H1 (cell line): ENCODE data around the gene CIAO3. TPM values are rescaled to one million over a fixed set of nuclear protein-coding genes. Genes with fewer than 3 reads are reported as not detected.

ENCODE experiments used
- CREB1 ChIP-seq: IDR thresholded peaks from 2 replicates; pipeline ENCODE4 v1.6.1; 2012; ENCODE audit warnings: inconsistent platforms
- EZH2 ChIP-seq: fragments of 200-600 bp; sonication (generic); IDR thresholded peaks from 2 replicates; pipeline ENCODE4 v1.7.1; 2012; ENCODE audit warnings: low read depth, mild to moderate bottlenecking, moderate library complexity, low read length, inconsistent platforms; ENCODE audit not compliant: severe bottlenecking
- polyA plus RNA-seq, 7 experiments: library from polyadenylated mRNA; depleted of rRNA in 3 of 7; stranded (reverse) in 5 of 7; unstranded in 2 of 7; fragments of >200 nt in 5 of 7; fragments of 200-250 nt in 2 of 7; gene quantifications; 1 replicate in 5 of 7; 2 replicates in 1 of 7; 4 replicates in 1 of 7; pipeline versions ENCODE4 v1.2.1 to v1.2.3, GENCODE V29; 2011 to 2013; ENCODE audit warnings: missing spikeins in 2 of 7, mixed read lengths in 2 of 7
- total RNA-seq: library from RNA; stranded (reverse); fragmentation: NEBNext Ultra II Directional; extraction: Animal tissue kit (Norgen Biotek cat#: 25700); gene quantifications from 2 replicates; pipeline ENCODE4 v1.2.1, GENCODE V29; 2021

Gene CIAO3
- total and polyA plus RNA-seq, 2 of the 8 experiments (the other 6 are each of a cell fraction or from before 2014, with no cell fraction given) = 20.0 to 20.4 TPM

DNA sequence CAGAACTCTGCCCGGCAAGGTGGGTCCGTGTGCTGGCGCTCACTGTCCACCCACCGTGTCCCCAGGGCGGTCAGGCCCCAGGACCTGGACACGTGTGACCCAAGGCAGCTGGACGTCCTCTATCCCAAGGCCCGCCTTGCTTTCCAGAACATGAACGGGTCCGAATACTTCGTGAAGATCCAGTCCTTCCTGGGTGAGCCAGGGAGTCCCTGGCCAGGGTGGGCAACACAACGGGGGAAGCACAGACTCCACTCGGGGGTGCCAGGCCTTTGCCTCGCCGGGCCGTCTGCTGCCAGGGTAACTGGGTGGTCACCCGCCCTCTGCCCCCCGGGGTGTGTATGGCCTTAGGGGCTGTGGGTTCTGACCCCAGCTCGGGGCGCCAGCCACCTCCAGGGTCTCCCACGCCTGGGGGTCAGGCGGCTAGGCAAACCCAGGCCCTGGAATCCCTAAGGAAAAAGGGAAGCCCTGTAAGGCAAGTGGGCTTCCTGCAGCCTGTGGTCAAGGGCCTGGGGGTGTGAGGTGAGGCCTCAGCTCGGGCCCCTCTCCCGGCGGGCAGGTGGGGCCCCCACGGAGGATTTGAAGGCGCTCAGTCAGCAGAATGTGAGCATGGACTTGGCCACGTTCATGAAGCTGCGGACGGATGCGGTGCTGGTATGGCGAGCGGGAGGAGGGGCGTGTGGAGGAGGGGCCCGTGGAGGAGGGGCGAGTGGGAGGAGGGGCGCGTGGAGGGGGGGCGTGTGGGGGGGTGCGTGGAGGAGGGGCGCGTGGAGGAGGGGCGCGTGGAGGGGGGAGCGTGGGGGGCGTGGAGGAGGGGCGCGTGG lies 26.2 kb upstream of the CIAO3 start (continued):
- TF ChIP-seq EZH2 = no peak
- no peak for TF ChIP-seq CREB1
